ENCODE results near the gene HOMER2. TPM values are rescaled to one million over a fixed set of nuclear protein-coding genes. Genes with fewer than 3 reads are reported as not detected.

Gene HOMER2
- total and polyA plus RNA-seq, 2 of the 13 experiments (the other 11 are each of a cell fraction or from before 2014, with no cell fraction given) = 12.9 to 14.1 TPM

GRCh38 chr15:82911458-82911857 is 41.1 kb downstream of the HOMER2 start:
- no peaks in the 10 kb centered on the region for H3K79me2 ChIP-seq (ENCODE audit: insufficient read depth, low read length)
- BruUV-seq (replicated peaks) = no TSS peak
- H2AFZ ChIP-seq (ENCODE audit: low read length) = no peak overlapping the region
- in situ Hi-C loops (cut with HindIII; ENCODE audit: extremely low pct_ligation_motif_present, low pct_unique_long_range_greater_than_20kb) (no loop called here), intact Hi-C loops (cut with micrococcal nuclease; ENCODE audit: unreplicated experiment) (no loop called here)
- peaks cover 12% of the 10 kb centered on the region for H3K9me3 ChIP-seq (ENCODE audit: low read length)
- DNase-seq (ENCODE audit: low spot score) = no peak
- no peaks in the 10 kb centered on the region for H4K20me1 ChIP-seq (ENCODE audit: insufficient read depth, low read length)
- H3K9ac ChIP-seq (ENCODE audit: insufficient read depth, low read depth, low read length) = no peak overlapping the region
- 86% methylated on average over 4 of the region's 4 CpGs for WGBS (ENCODE audit: low lambda C conversion rate)
- H3K4me3 ChIP-seq (replicated peaks in 1 of 3; ENCODE audit: insufficient read depth in 1 of 3, low read depth in 2 of 3, low read length in 3 of 3) = no peak overlapping the region
- TF ChIP-seq, protein P1, sequence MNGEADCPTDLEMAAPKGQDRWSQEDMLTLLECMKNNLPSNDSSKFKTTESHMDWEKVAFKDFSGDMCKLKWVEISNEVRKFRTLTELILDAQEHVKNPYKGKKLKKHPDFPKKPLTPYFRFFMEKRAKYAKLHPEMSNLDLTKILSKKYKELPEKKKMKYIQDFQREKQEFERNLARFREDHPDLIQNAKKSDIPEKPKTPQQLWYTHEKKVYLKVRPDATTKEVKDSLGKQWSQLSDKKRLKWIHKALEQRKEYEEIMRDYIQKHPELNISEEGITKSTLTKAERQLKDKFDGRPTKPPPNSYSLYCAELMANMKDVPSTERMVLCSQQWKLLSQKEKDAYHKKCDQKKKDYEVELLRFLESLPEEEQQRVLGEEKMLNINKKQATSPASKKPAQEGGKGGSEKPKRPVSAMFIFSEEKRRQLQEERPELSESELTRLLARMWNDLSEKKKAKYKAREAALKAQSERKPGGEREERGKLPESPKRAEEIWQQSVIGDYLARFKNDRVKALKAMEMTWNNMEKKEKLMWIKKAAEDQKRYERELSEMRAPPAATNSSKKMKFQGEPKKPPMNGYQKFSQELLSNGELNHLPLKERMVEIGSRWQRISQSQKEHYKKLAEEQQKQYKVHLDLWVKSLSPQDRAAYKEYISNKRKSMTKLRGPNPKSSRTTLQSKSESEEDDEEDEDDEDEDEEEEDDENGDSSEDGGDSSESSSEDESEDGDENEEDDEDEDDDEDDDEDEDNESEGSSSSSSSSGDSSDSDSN (CRISPR knock-in tag; IDR thresholded peaks at IDR 0.05) = no peak
- TF ChIP-seq MEIS1 (CRISPR knock-in tag; IDR thresholded peaks at IDR 0.05; ENCODE audit: borderline replicate concordance) (no peak), GTF3A (CRISPR knock-in tag; conservative IDR thresholded peaks at IDR 0.05) (no peak), ZNF432 (CRISPR knock-in tag; IDR thresholded peaks at IDR 0.05; ENCODE audit: borderline replicate concordance) (no peak), ZBTB40 (IDR thresholded peaks at IDR 0.05) (peak; percentile 35; the same call in 1 of the 2 replicates), ZBTB40 (CRISPR knock-in tag; IDR thresholded peaks at IDR 0.05) (peak; percentile 43), ZBTB49 (CRISPR knock-in tag; IDR thresholded peaks at IDR 0.05; ENCODE audit: borderline replicate concordance) (no peak)
- CTCF ChIA-PET (ENCODE audit: low intra/inter-chr PET ratio, low total read pairs) = no interaction called here
- ATAC-seq = no peak
- no peaks in the 10 kb centered on the region for H3K27me3 ChIP-seq (ENCODE audit: control insufficient read depth in 1 of 2, insufficient read depth in 2 of 2, low read length in 2 of 2)
- H3K4me2 ChIP-seq (ENCODE audit: low read depth, low read length) = no peak overlapping the region
- FAIRE-seq = no peak
- peaks cover 13% of the 10 kb centered on the region for H3K4me1 ChIP-seq (ENCODE audit: insufficient read depth, low read length)
- no peaks in the 10 kb centered on the region for H3K36me3 ChIP-seq (replicated peaks in 1 of 2; ENCODE audit: control insufficient read depth in 1 of 2, insufficient read depth in 2 of 2, low read length in 2 of 2)
- POLR2A ChIA-PET = no interaction called here
- H3K27ac ChIP-seq (ENCODE audit: extremely low read length, insufficient read depth, low read length) = no peak overlapping the region
